DND-41 (cell line): ENCODE results near the gene TRIB2.

Experiments
- CTCF ChIP-seq: IDR thresholded peaks from 2 replicates; pipeline ENCODE4 v1.5.1; 2012; ENCODE audit warnings: borderline replicate concordance, low read length, moderate library complexity, mild to moderate bottlenecking; ENCODE audit not compliant: poor library complexity, severe bottlenecking; ENCODE audit errors: extremely low read depth
- EZH2 ChIP-seq: IDR thresholded peaks from 3 replicates; pipeline ENCODE4 v1.6.1; 2012; ENCODE audit warnings: borderline replicate concordance, low read depth, mild to moderate bottlenecking, moderate library complexity, low read length, inconsistent platforms; ENCODE audit not compliant: severe bottlenecking

DNA sequence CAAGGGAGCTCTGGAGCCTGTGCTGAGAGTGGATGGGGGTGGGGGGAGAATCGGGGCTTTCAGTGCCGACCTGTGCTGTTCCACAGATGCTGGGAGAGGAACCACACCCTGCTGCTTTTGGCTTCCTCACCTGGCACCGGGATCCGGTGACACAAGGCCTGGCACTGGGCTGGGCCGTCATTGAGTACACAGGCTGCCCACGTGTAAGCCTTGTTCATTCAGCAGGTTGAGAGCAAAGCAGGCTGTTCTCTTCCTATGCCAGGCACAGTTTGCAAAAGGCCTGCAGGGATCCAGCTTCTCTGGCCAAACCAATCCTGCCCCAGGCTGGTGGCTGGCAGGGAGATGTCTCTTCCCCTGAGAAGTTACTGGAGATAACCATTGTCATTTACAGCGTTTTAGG, 17.1 kb downstream of the TRIB2 start:
- no peak for TF ChIP-seq CTCF
- no peak for TF ChIP-seq EZH2
